Progenitor cell of endocrine pancreas (in vitro differentiated cells): Measurements from ENCODE around the gene BTBD8. TPM values are rescaled to one million over a fixed set of nuclear protein-coding genes. Genes with fewer than 3 reads are reported as not detected.

Experiments
- DNase-seq: peaks from one replicate; pipeline ENCODE4 v3.0.0; 2021; ENCODE audit warnings: low spot score; ENCODE audit not compliant: unreplicated experiment
- H3K27ac Mint-ChIP-seq: 2 replicates; pipeline ENCODE4 v1.8.0; 2021; ENCODE audit warnings: mild to moderate bottlenecking, moderate library complexity, mixed read lengths
- H3K27me3 Mint-ChIP-seq: 2 replicates; pipeline ENCODE4 v1.8.0; 2021; ENCODE audit warnings: mixed read lengths
- H3K36me3 Mint-ChIP-seq: 2 replicates; pipeline ENCODE4 v1.8.0; 2022; ENCODE audit warnings: mixed read lengths; ENCODE audit not compliant: insufficient read depth
- H3K4me1 Mint-ChIP-seq: 2 replicates; pipeline ENCODE4 v1.8.0; 2021; ENCODE audit warnings: low read depth, mixed read lengths
- H3K4me3 Mint-ChIP-seq: 2 replicates; pipeline ENCODE4 v1.8.0; 2021; ENCODE audit warnings: low read depth, mild to moderate bottlenecking, moderate library complexity, mixed read lengths
- H3K9me3 Mint-ChIP-seq: 2 replicates; pipeline ENCODE4 v1.8.0; 2021; ENCODE audit warnings: low read depth, mixed read lengths
- total RNA-seq: library from RNA; stranded (reverse); gene quantifications from 2 replicates; pipeline ENCODE4 v1.2.1, GENCODE V29; 2021
- TF ChIP-seq, protein P1 (sequence below): fragments of 200-600 bp; sonication (generic); IDR thresholded peaks from one replicate; pipeline ENCODE4 v1.5.0; 2021; ENCODE audit warnings: antibody characterized with exemption, mild to moderate bottlenecking; ENCODE audit not compliant: unreplicated experiment

Gene BTBD8
- total RNA-seq, 1 donor from 2014 or later: 8.2 TPM

DNA sequence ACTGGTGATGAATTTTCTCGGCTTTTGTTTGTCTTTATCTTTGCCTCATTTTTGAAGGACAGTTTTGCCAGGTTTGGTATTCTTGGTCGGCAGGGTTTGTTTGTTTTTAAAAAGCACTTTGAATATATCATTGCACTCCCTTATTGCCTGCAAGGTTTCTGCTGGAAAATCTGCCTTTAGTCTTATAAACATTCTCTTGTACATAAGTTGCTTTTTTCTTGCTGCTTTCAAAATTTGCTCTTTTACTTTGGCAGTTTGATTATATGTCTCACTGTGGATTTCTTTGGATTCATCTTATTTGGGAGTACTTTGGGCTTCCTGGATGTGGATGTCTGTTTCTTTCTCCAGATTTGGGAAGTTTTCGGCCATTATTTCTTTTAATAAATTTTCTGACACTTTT, 79.4 kb downstream of the BTBD8 start:
- peaks cover 33% of the 10 kb centered on the region for H3K36me3 Mint-ChIP-seq
- no peak overlapping the region for H3K27ac Mint-ChIP-seq
- H3K27me3 Mint-ChIP-seq: no peaks in the 10 kb centered on the region
- TF ChIP-seq, protein P1, sequence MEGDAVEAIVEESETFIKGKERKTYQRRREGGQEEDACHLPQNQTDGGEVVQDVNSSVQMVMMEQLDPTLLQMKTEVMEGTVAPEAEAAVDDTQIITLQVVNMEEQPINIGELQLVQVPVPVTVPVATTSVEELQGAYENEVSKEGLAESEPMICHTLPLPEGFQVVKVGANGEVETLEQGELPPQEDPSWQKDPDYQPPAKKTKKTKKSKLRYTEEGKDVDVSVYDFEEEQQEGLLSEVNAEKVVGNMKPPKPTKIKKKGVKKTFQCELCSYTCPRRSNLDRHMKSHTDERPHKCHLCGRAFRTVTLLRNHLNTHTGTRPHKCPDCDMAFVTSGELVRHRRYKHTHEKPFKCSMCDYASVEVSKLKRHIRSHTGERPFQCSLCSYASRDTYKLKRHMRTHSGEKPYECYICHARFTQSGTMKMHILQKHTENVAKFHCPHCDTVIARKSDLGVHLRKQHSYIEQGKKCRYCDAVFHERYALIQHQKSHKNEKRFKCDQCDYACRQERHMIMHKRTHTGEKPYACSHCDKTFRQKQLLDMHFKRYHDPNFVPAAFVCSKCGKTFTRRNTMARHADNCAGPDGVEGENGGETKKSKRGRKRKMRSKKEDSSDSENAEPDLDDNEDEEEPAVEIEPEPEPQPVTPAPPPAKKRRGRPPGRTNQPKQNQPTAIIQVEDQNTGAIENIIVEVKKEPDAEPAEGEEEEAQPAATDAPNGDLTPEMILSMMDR: no peak
- no peak overlapping the region for H3K4me3 Mint-ChIP-seq
- H3K4me1 Mint-ChIP-seq: no peaks in the 10 kb centered on the region
- no peak for DNase-seq
- peaks cover 22% of the 10 kb centered on the region for H3K9me3 Mint-ChIP-seq

DNA sequence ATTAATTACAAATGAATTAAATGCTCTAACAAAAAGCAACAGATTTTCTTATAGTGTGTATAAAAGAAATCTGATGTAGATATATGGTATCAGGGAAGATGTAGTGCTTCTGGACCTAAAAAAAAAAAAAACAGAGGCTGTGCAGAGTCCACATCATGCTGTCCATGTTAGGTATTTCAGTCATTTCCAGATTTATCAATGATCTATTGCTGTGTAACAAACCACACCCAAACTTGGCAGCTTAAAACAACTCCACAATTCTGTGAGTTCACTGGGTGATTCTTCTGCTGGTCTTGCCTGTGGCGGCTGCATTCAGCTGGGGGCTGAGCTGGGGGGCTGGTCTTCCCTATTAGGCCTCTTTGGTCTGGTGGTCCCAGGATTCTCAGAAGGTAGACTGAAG, 85.2 kb downstream of the BTBD8 start:
- H3K9me3 Mint-ChIP-seq: peaks cover 1% of the 10 kb centered on the region
- peaks cover 10% of the 10 kb centered on the region for H3K36me3 Mint-ChIP-seq
- H3K4me3 Mint-ChIP-seq: no peak overlapping the region
- DNase-seq: no peak
- no peaks in the 10 kb centered on the region for H3K4me1 Mint-ChIP-seq
- H3K27me3 Mint-ChIP-seq: no peaks in the 10 kb centered on the region
- H3K27ac Mint-ChIP-seq: no peak overlapping the region
- TF ChIP-seq, protein P1: no peak

DNA sequence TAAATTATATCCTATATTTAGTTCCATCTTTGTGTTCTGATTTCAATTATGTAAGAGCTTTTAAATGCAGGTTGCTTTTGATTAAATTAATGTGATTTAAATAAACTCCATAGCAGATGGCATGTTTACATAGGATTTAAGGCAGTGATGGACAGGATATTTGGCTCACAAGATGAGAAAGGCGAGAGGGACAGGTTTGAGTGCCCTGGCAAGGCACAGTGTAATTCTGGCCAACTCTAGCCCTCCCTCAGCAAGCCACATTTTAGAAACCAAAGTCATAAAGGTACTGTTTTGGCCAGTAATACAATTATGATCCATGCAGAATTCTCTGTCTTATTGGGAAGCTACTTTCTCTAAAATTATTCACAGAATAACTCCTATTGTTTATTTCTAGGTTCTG, 87.0 kb downstream of the BTBD8 start:
- Mint-ChIP-seq H3K36me3 (peaks cover 3% of the 10 kb centered on the region), H3K9me3 (no peaks in the 10 kb centered on the region), H3K4me1 (no peaks in the 10 kb centered on the region), H3K27ac (no peak overlapping the region), H3K27me3 (no peaks in the 10 kb centered on the region), H3K4me3 (no peak overlapping the region)
- DNase-seq: no peak
- TF ChIP-seq, protein P1: no peak

DNA sequence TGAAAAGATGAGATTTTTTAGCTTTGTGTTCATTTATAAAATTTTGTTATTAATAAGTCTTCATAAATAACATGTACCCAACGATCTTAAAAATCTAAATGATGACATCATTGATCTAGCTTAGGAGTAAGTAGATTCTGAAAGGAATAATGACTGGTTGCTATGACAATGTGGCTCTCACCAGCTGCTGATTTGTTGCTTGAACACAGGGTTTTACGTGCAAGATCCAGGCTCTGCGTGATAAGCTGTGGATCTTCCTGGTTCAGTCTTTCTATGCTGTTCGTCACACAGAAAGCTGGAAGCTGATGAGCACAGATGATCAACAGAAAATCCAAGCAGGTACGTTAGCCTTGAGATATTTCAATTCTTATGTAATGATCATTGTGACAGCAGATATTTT, 88.5 kb downstream of the BTBD8 start:
- Mint-ChIP-seq H3K27ac (no peak overlapping the region), H3K36me3 (peaks cover 1% of the 10 kb centered on the region), H3K4me3 (no peak overlapping the region), H3K27me3 (no peaks in the 10 kb centered on the region), H3K9me3 (no peaks in the 10 kb centered on the region), H3K4me1 (no peaks in the 10 kb centered on the region)
- no peak for DNase-seq
- TF ChIP-seq, protein P1: no peak

DNA sequence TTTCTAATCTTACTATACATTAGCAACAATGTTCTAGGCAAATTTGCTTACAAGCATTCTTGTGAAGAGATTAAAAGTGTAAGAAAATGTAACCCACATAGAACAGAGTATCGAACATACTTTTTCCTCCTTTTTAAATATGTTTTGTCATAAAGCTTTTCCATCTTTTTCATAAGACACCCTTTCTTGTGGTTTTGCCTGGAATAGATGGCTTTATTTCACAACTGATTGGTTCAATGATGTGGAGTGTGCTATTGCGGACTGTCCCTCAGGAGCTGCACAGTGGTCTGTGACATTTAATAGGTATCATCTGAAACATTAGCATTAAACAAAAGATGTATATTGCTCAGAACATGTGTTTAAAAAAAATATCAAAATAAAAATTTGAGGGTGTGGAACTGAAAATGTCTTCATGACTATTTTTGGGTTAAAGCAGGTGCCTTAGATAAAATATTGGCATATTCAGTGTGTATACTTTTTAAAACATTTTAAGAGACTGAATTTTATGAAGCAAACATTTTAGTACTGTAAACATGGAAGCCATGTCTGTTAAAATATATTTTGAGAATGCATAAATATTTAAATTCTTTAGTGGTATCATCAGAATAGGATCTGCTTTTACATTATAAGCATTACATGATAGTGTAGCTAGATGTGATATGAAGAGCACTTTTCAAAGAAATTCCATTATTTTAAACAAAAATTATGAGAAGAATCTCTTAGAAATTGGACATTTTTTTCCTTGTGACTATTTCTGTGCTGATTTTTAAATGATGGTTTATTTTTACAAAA, 89.3 kb downstream of the BTBD8 start:
- H3K27me3 Mint-ChIP-seq: no peaks in the 10 kb centered on the region
- TF ChIP-seq, protein P1: no peak
- DNase-seq: no peak
- no peak overlapping the region for H3K27ac Mint-ChIP-seq
- no peak overlapping the region for H3K4me3 Mint-ChIP-seq
- H3K9me3 Mint-ChIP-seq: no peaks in the 10 kb centered on the region
- no peaks in the 10 kb centered on the region for H3K4me1 Mint-ChIP-seq
- peaks cover 1% of the 10 kb centered on the region for H3K36me3 Mint-ChIP-seq
